OCI-LY3 (cell line): ENCODE measurements around the gene CTNNA1.

Source experiments
- EZH2phosphoT487 ChIP-seq: fragments of 200-600 bp; shearing (Covaris generic); IDR thresholded peaks from 2 replicates; pipeline ENCODE4 v1.6.1; 2018; ENCODE audit warnings: antibody characterized with exemption, mixed run types, low read depth
- TF ChIP-seq, protein P1 (sequence below): fragments of 200-600, 300-600 bp; sonication (generic); IDR thresholded peaks from 2 replicates; pipeline ENCODE4 v1.5.1; 2014; ENCODE audit warnings: antibody characterized with exemption, low read length, low read depth

- TF ChIP-seq, protein P1, sequence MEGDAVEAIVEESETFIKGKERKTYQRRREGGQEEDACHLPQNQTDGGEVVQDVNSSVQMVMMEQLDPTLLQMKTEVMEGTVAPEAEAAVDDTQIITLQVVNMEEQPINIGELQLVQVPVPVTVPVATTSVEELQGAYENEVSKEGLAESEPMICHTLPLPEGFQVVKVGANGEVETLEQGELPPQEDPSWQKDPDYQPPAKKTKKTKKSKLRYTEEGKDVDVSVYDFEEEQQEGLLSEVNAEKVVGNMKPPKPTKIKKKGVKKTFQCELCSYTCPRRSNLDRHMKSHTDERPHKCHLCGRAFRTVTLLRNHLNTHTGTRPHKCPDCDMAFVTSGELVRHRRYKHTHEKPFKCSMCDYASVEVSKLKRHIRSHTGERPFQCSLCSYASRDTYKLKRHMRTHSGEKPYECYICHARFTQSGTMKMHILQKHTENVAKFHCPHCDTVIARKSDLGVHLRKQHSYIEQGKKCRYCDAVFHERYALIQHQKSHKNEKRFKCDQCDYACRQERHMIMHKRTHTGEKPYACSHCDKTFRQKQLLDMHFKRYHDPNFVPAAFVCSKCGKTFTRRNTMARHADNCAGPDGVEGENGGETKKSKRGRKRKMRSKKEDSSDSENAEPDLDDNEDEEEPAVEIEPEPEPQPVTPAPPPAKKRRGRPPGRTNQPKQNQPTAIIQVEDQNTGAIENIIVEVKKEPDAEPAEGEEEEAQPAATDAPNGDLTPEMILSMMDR: no peak
- TF ChIP-seq EZH2phosphoT487: no peak
Observed at GRCh38 chr5:138912093-138912492, 158.9 kb downstream of the CTNNA1 start.
